AG09309 (cell line): ENCODE data around the gene CHRNG.

Experiments used
- DNase-seq: peaks from one replicate; pipeline ENCODE4 v3.0.0-alpha.2; 2010; ENCODE audit warnings: low read depth
- H3K4me3 ChIP-seq: 2 replicates; pipeline ENCODE4 v1.5.1; 2011; ENCODE audit warnings: mild to moderate bottlenecking, low read depth, low read length, moderate library complexity; ENCODE audit not compliant: control insufficient read depth
- TF ChIP-seq, protein P1 (sequence below): IDR thresholded peaks from 2 replicates; pipeline ENCODE4 v1.5.1; 2011; ENCODE audit warnings: mild to moderate bottlenecking, low read depth, low read length, inconsistent platforms; ENCODE audit not compliant: insufficient read depth, control insufficient read depth; ENCODE audit errors: missing control alignments

CHRNG gene

DNA sequence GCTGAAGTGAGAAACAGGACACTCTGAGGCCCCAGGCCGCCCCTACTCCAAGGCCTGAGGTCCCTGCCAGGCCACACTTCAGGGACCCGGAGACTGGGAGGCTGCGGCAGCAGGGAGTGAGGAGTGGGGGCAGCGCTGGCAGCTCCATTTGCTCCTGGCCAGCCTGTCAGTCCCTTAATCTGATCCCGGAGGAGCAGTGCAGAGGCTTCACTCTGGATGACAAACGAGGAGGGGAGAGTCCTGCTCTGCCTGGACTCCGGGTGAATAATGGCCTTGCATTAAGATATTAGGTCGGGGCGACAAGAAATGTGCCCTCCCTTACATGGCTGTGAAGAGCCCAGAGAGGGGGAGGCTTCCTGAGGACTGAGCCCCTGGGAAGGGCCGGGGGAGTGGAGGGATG, 33.6 kb upstream of the CHRNG start:
- TF ChIP-seq, protein P1, sequence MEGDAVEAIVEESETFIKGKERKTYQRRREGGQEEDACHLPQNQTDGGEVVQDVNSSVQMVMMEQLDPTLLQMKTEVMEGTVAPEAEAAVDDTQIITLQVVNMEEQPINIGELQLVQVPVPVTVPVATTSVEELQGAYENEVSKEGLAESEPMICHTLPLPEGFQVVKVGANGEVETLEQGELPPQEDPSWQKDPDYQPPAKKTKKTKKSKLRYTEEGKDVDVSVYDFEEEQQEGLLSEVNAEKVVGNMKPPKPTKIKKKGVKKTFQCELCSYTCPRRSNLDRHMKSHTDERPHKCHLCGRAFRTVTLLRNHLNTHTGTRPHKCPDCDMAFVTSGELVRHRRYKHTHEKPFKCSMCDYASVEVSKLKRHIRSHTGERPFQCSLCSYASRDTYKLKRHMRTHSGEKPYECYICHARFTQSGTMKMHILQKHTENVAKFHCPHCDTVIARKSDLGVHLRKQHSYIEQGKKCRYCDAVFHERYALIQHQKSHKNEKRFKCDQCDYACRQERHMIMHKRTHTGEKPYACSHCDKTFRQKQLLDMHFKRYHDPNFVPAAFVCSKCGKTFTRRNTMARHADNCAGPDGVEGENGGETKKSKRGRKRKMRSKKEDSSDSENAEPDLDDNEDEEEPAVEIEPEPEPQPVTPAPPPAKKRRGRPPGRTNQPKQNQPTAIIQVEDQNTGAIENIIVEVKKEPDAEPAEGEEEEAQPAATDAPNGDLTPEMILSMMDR, result no peak
- DNase-seq, result no peak
- H3K4me3 ChIP-seq, result no peak overlapping the region

DNA sequence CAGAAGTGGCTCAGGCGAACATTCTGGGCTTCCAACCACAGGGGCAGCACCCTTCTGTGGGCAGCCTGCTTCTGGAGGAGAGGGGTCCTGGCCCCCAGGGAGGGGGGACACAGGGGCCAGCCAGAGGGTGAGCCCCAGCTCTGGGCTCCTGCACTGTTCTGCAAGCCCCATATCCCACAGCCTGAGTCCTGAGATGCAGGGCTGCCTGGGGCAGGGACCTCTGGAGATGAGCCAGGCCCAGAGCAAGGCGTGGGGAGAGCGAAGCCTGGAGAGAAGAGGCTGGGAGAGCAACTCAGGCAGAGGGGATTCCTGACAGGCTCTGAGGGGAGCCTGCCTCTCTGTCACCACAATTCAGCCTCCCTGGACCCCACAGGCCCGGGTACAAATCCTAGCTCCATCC, 32.8 kb upstream of the CHRNG start:
- TF ChIP-seq, protein P1, result no peak
- no peak overlapping the region for H3K4me3 ChIP-seq
- no peak for DNase-seq

DNA sequence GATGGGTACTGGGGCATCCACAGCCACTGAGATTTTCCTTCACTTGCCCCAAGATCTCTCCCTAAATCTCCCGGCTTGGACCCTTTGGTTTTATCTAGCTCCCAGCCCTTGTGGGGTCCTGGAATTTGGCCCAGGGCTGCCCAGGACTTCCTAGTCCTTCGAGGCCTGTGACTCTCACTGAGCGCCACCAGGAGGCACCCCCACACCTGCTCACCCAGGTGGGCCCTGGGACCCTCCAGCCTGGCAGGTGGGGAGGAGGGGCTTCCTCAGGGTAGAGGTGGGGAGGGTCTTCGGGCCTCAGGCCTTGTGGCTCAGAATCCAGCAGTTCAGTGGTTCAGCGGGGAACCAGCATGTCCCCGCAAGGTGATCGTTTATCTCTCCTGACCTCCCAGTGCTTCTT, 31.2 kb upstream of the CHRNG start:
- no peak overlapping the region for H3K4me3 ChIP-seq
- no peak for DNase-seq
- TF ChIP-seq, protein P1, result no peak

DNA sequence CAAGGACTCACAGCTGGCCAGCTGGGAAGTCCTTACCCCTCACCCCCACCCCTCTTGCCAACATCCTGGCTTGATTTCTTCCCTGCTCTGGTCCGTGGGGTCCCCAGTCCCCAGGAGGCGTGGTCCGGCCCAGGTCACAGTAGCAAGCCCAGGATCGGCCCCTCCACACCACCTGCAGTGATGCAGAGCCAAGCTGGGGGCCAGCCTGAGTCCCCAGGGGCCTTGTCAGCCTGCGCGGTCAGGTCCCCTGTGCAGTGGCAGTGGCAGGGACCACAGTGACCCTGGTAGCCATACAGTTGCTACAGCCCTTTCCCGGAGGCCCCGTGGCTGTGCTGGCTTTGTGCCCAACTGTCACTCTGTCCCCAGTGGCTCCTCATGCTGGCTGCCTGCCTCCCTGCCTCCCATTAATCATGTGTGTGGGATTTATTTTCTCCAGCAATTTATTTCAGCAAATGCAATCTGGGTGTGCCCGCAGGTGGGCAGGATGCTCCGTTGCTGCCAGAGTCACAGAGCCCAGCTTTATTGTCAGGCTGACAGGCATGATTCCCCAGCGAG, 28.1 kb upstream of the CHRNG start:
- no peak overlapping the region for H3K4me3 ChIP-seq
- DNase-seq, result no peak
- TF ChIP-seq, protein P1, result no peak

DNA sequence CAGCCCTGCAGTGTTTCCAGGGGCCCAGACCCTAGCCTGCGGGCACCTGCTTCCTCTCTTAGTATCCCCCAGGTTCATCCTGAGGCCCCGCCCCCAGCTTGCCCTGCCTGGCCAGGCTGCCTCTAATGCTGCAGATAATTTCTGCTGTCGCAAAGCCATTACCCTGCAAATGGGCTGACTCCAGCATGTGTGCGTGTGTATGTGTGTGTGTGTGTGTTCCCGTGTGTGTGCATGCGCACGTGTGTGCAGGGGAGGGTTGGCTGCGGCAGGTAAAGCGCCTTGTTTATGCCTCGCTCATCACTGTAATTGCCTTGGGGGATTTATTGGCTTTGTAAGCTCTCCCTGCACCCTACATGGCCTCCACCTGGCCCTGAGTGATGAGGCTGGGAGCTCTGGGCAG, 26.9 kb upstream of the CHRNG start:
- TF ChIP-seq, protein P1, result no peak
- no peak for DNase-seq
- H3K4me3 ChIP-seq, result no peak overlapping the region

DNA sequence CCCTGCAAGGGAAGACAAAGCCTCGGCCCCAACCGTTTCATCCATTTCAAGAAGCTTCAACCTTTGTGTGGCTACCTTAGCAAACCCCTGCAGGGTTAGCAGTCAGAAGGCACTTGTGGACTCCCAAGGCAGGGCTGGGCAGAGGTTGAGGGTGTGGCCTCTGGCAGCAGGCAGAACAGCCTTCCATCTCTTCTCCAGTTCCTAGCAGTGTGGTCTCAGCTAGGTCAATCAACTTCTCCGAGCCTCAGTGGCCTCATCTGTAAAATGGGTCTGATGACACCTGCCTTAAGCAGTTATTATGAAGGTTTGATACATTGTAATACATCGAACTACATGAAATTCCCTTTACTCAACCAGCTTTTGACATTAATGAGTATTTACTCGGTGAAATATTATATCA, 26.1 kb upstream of the CHRNG start:
- TF ChIP-seq, protein P1, result no peak
- no peak overlapping the region for H3K4me3 ChIP-seq
- no peak for DNase-seq

DNA sequence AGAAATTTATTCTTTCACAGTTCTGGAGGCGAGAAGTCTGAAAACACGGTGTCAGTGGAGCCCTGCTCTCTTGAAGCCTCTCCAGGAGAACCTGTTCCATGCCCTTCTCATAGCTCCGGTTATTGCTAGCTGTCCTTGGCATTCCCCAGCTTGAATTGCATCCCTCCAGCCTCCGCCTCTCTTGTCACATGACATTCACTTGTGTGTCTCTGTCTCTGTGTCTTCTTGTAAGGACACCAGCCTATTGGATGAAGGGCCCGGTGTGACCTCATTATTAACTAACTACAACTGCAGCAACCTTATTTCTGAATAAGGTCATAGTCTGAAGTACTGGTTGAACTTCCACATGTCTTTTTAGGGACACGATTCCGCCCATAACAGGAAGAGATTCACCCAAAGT, 23.9 kb upstream of the CHRNG start:
- no peak overlapping the region for H3K4me3 ChIP-seq
- no peak for DNase-seq
- TF ChIP-seq, protein P1, result no peak
